GM19193 (cell line): Measurements from ENCODE around the gene FARP1.

Experiments used
- POLR2A ChIP-seq: IDR thresholded peaks from 4 replicates; pipeline ENCODE4 v1.6.1; 2011; ENCODE audit not compliant: insufficient read depth, insufficient read length; ENCODE audit errors: extremely low read depth

Gene FARP1

DNA sequence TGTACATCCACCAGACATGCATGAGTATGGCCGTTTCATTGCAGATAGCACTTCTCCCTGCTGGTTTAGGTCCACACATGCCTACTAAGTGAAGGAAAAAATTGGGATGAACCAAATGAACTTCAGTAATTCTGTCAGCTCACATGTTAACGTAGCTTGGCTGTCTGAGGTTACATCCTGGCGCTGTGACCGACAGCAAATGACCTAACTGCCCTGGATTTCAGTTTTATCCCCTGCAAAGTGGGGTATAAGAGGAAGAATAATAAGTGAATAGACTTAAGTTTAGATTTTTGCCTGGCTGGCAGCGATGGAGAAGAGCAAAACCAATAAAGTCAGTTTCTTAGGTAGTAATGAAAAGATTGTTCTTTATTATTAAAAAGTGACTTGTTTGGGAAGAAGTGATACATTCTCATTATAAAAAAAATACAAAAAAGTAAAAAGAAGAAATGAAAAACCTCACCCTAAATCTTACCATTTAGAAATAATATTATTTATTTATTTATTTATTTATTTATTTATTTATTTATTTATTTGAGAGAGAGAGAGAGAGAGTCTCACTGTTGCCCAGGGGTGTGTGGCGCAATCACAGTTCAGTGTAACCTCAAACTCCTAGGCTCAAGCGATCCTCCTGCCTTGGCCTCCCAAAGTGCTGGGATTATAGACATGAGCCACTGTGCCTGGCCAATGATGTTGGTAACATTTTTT, 38.4 kb downstream of the FARP1 start:
- TF ChIP-seq POLR2A = no peak

DNA sequence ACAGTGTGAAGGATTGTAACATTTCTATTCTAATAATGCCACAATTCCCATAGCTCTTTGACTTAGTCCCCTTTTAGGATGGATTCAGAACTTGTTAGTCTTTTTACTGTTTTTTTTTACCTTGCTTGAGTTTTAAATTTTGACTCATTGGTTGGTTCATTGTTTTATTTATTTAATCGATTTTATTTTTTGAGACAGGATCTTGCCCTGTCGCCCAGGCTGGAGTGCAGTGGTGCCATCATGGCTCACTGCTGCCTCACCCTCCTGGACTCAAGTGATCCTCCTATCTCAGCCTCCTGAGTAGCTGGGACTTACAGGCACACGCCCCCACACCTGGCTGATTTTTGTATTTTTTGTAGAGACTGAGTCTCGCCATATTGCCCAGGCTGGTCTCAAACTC, 39.3 kb downstream of the FARP1 start:
- no peak for TF ChIP-seq POLR2A

DNA sequence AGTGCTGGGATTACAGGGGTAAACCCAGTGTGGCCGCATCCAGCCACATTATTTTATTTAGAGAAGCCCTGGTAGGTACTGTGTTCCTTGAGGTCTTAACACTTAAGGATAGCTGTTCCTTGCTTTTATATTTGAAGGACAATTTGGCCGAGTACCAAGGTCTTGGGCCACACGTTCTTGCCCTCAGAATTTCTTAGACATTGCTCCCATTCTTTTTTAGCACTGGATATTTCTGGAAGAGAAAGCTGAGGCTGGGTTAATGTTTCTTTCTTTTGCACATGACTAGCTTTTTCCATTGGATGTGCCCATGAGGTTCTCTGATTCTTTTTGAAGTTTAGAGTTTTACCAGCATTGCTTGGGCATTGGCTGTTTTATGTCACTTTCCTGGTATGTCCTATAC, 39.7 kb downstream of the FARP1 start:
- no peak for TF ChIP-seq POLR2A

GRCh38 chr13:98184792-98185191, 41.9 kb downstream of the FARP1 start:
- no peak for TF ChIP-seq POLR2A

DNA sequence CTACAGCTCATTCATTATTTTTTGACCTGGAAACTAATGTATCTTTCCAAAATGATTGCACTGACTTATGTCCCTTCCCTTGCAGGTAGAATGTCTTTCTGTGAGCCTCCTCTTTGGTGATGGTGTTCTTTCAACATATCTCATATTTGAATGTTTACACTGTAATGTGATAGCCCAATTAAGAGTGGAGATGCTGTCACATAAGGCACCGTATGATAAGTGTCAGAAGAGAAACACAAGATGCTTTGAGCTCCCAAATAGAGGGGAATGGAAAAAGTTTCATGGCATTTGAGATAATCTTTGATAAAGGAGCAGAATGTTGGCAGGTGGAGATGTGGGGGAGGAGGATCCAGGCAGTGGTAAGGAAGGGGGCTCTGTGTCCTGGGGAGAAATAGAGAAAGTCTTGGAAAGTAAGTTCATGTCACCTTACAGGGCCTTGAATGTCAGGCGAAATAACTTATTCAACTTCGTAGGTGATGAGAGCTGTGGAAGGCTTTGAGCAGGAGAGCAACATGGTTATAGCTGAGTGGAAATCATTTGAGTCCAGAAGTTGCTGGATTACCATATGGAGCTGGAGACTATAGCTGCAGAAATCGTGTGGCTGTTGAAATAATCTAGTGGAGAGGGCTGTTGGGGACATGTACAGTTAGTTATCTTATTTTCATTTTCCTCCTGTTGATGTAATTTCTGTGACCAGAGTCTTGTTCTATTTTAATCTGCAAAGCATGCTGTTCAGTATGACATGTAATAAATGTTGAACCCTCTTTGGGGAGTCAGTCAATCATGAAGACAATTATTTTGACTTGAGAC, 44.5 kb downstream of the FARP1 start:
- no peak for TF ChIP-seq POLR2A

GRCh38 chr13:98187965-98188261, 45.0 kb downstream of the FARP1 start:
- no peak for TF ChIP-seq POLR2A

- no peak for TF ChIP-seq POLR2A
These were observed 45.8 kb downstream of the FARP1 start for GRCh38 chr13:98188544-98189166.

- TF ChIP-seq POLR2A = no peak
These were observed 47.1 kb downstream of the FARP1 start for GRCh38 chr13:98189841-98190505.

- TF ChIP-seq POLR2A = no peak
These were observed 48.1 kb downstream of the FARP1 start for GRCh38 chr13:98190889-98191444.

- TF ChIP-seq POLR2A = no peak
These were observed 49.1 kb downstream of the FARP1 start for GRCh38 chr13:98192008-98192407.

- TF ChIP-seq POLR2A = no peak
These were observed 52.3 kb downstream of the FARP1 start for GRCh38 chr13:98195054-98195791.

- no peak for TF ChIP-seq POLR2A
These were observed 55.8 kb downstream of the FARP1 start for GRCh38 chr13:98198683-98199082.

GRCh38 chr13:98199480-98199879, 56.6 kb downstream of the FARP1 start:
- no peak for TF ChIP-seq POLR2A

DNA sequence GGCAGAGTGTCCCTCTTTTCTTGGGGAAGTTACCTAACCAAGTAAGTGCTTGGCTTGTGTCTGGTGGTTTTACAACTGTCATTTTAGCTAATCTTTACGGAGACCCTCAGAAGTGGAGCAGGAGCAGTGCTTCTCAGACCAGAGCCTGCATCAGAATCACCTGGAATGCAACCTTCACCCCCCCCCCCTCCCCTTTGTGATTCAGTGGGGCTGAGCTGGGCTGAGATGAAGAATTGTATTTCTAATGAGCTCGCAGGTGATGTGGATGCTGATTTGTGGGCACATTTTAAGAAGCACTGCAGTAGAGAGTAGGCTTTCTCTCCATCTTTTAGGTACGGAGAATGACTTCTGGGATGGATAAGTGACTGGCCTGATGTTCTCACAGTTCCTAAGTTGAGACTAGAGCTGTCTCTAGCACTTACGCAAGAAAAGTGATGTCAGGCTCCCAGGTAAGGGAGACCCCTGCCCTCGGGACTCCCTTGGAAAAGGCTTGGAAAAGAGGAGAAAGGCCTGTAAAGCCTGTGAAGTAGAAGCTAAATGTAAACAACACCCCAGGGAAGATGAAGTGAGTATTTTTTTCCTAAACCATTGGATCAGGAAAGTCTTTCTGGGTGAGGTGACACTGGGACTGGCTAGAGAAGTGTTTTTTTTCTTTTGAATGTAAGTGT, 57.5 kb downstream of the FARP1 start:
- TF ChIP-seq POLR2A = no peak
